Testis (tissue), 2 donors: ENCODE measurements around the gene MARCHF9.

Source experiments
- POLR2A ChIP-seq: fragments of 450-650 bp; IDR thresholded peaks from one replicate; pipeline ENCODE4 v1.6.1; 2017; ENCODE audit warnings: antibody characterized with exemption, mild to moderate bottlenecking, moderate library complexity
- TF ChIP-seq, protein P1 (sequence below), 3 experiments: fragments of 450-650 bp in 2 of 3; fragments of 200-600 bp in 1 of 3; sonication (generic) in 1 of 3; IDR thresholded peaks; one replicate each; pipeline ENCODE4 v1.5.1; 2016 to 2019; ENCODE audit warnings: antibody characterized with exemption in 3 of 3, mild to moderate bottlenecking in 2 of 3, moderate library complexity in 1 of 3

DNA sequence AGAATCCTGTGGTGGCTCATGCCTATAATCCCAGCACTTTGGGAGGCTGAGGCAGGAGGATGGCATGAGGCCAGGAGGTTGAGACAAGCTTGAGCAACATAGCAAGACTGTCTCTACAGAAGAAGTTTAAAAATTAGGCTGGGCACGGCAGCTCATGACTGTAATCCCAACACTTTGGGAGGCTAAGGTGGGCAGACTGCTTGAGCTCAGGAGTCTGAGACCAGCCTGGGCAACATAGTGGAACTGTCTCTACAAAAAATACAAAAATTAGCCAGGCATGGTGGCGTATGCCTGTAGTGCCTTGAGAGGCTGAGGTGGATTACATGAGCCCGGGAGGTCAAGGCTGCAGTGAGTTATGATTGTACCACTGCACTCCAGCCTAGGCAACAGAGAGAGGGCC lies 13.0 kb downstream of the MARCHF9 start:
- TF ChIP-seq, protein P1, sequence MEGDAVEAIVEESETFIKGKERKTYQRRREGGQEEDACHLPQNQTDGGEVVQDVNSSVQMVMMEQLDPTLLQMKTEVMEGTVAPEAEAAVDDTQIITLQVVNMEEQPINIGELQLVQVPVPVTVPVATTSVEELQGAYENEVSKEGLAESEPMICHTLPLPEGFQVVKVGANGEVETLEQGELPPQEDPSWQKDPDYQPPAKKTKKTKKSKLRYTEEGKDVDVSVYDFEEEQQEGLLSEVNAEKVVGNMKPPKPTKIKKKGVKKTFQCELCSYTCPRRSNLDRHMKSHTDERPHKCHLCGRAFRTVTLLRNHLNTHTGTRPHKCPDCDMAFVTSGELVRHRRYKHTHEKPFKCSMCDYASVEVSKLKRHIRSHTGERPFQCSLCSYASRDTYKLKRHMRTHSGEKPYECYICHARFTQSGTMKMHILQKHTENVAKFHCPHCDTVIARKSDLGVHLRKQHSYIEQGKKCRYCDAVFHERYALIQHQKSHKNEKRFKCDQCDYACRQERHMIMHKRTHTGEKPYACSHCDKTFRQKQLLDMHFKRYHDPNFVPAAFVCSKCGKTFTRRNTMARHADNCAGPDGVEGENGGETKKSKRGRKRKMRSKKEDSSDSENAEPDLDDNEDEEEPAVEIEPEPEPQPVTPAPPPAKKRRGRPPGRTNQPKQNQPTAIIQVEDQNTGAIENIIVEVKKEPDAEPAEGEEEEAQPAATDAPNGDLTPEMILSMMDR (IDR thresholded peaks at IDR 0.05), result no peak
- no peak for TF ChIP-seq POLR2A
